Testis (tissue), 2 donors: ENCODE results near the gene RUSF1.

Experiments used
- CTCF ChIP-seq, 3 experiments: fragments of 450-650 bp in 2 of 3; fragments of 200-600 bp in 1 of 3; sonication (generic) in 1 of 3; IDR thresholded peaks; one replicate each; pipeline ENCODE4 v1.5.1; 2016 to 2019; ENCODE audit warnings: antibody characterized with exemption in 3 of 3, mild to moderate bottlenecking in 2 of 3, moderate library complexity in 1 of 3
- POLR2A ChIP-seq: fragments of 450-650 bp; IDR thresholded peaks from one replicate; pipeline ENCODE4 v1.6.1; 2017; ENCODE audit warnings: antibody characterized with exemption, mild to moderate bottlenecking, moderate library complexity

- TF ChIP-seq CTCF (IDR thresholded peaks at IDR 0.05) (no peak), POLR2A (no peak)
Measured at GRCh38 chr16:31502981-31503380, 5.2 kb downstream of the RUSF1 start.
